GM12873 (cell line): ENCODE measurements around the gene RAC3.

Experiments used
- TF ChIP-seq, protein P1 (sequence below): IDR thresholded peaks from 2 replicates; pipeline ENCODE4 v1.5.1; 2012; ENCODE audit warnings: low read depth, mild to moderate bottlenecking, moderate library complexity, low read length, control low read depth; ENCODE audit not compliant: insufficient read depth; ENCODE audit errors: missing control alignments

Gene RAC3

DNA sequence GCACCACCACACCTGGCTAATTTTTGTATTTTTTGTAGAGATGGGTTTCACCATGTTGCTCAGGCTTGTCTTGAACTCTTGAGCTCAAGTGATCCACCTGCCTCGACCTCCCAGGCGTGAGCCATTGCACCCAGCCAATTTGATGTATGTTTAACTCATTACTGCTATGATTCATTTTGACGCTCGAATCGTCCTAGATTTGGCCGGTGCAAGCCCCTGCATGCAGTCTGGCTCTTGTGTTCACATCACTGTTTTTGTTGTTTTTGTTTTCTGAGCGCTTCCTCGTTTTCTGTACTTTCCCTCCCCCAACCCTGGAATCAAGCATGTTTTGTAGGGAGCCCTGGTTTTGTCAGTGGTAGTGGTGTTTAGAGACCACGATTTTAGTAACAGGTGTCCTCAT, 42.0 kb downstream of the RAC3 start:
- TF ChIP-seq, protein P1, sequence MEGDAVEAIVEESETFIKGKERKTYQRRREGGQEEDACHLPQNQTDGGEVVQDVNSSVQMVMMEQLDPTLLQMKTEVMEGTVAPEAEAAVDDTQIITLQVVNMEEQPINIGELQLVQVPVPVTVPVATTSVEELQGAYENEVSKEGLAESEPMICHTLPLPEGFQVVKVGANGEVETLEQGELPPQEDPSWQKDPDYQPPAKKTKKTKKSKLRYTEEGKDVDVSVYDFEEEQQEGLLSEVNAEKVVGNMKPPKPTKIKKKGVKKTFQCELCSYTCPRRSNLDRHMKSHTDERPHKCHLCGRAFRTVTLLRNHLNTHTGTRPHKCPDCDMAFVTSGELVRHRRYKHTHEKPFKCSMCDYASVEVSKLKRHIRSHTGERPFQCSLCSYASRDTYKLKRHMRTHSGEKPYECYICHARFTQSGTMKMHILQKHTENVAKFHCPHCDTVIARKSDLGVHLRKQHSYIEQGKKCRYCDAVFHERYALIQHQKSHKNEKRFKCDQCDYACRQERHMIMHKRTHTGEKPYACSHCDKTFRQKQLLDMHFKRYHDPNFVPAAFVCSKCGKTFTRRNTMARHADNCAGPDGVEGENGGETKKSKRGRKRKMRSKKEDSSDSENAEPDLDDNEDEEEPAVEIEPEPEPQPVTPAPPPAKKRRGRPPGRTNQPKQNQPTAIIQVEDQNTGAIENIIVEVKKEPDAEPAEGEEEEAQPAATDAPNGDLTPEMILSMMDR, result no peak

DNA sequence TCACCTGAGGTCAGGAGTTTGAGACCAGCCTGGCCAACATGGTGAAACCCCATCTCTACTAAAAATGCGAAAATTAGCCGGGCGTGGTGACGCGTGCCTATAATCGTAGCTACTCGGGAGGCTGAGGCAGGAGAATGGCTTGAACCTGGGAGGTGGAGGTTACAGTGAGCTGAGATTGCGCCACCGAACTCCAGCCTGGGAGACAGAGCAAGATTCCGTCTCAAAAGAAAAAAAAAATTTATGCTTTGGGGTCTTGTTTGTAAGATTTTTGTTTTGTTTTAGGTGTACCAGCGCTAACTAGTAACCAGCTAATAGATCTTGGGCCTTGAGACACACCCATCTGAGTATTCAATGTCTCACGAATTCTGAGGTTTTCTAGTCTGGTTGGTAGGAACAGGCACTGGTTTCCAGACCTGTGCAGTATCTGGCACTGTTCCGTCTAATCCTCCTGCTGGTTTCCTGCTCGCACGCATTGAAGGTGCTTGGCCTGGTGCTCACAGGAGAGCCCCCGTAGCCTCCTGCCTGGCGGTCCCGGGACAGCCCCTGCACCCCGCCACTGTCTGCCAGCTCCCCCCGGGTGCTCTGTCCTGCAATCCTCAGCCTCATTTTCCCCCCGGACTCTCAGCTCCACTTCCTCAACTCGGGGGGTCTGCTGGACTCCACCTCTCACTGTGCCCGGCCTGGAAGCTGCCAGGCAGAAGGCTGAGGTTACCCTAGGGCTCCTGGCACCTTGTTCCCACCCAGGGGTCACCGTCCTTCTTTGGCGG, 44.7 kb downstream of the RAC3 start:
- TF ChIP-seq, protein P1, result no peak

DNA sequence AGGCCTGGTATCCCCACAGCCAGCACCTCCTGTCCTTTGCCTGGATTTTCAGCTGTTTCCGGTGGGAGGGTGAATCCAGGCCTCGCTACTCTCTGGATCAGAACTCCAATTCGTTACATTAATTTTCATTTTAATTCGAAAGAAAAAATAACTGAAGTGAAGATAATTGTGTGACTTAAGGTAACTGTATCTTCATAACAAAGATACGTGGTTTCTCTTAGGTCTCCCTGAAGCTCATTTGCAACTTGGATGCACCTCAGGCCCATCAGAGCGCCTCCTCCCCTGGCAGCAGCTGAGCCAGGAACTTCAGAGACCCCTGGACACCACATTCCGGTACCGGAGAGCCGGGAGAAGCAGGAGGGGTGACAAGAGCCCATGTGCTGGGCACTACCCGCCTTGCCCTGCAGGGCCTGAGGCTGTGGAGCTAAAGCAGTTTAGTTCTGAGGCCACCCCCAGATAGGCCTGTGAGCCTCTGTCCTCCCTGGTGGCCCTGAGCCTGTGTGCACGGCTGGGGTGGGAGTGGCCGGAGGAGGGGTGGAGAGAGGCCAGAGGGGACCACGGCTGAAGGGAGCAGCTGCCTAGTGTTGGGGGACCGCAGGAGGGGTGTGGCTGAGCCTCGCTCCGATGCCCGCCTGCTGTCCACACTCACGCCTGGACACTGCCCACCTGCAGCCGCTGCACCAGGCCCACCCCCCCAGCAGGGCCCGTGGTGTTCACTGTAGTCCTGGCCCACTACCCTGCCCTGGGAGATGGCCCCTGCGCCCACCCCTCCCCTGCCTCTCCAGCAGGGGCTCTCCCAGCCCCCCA, 45.5 kb downstream of the RAC3 start:
- TF ChIP-seq, protein P1, result no peak

DNA sequence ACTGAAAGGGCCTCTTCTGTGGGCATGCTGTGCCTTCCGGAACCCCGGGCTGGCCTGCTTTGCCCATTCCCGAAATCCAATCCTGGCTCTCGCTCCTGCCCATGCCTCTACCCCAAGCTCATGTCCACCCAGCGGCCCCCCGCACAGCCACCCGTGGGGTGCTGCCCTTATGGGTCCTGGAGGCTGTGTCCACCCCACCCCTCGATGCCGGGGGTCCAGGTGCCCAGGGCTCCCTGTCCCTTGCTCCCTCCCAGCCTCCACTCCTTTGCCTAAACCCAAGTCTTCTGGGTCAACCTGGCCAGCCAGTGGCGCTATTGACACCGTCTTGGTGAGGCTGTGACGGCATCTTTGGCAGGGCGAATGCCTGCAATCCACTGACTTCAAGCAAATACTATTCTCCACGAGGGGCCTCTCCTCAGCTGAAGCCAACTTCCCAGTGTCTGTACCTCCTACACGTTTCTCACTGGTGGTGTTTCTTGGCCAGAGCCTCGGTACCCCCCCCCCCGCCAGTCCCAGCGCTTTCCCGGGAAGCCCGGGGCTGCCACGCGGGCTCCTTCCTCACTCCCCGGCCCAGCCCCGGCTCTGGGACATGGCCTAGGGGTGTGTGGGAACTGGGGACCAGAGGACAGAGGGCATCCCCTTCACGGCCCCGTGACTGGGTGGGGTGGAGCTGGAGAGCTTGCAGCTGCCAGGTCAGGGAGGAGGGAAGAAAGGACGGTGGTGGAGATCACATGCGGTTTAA, 46.3 kb downstream of the RAC3 start:
- TF ChIP-seq, protein P1, result no peak

DNA sequence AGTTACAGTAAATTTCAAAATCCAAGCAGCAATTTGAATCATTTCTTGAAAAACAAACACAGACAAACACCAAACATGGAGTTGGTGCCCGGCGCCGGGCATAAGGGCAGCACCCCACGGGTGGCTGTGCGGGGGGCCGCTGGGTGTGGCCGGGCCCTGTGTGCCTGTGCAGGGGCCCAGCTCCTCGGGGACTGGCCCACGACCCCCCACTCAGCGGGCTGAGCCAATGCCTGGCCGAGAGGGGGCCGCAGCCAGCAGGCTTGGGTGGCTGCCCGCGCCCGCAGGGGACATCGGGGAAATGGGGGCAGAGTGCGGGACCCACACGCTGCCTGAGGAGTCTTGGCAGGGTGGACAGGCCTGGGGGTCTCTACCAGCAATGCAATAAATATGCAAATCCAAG, 47.0 kb downstream of the RAC3 start:
- TF ChIP-seq, protein P1, result no peak

DNA sequence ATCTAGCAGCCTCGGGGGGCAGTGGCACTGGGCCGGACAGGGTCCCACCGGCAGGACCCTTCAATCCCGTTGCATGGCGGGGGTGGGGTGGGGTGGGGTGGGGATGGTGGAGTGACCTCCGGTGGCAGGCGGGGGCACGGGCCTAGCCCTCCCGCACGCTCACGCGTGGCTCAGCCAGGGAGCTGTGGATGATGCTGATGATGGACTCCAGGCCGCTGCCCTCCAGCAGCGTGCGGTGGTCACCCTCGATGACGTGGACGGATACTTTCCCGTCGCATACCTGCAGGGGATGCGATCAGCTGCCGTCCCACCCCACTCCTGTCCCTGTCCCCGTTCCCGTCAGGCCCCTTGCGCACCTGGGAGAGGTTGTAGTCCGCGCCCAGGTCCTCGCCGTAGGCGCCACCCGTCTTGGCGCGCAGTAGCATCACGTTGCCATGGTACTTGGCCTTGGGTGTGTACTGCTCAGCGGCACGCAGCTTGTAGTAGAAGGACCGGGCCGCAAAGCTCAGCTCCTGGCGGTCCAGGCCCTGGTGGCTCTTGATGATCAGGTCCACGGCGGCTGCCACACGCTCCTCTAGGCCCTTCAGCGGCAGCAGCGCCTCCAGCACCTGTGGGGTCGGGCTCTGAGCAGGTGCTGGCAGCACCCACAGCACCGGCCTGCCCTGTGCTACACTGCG, 47.7 kb downstream of the RAC3 start:
- TF ChIP-seq, protein P1, result no peak
